ENCODE results near the gene ITPRIPL2. TPM values are rescaled to one million over a fixed set of nuclear protein-coding genes. Genes with fewer than 3 reads are reported as not detected.

The ITPRIPL2 gene
- total and polyA plus RNA-seq, 2 of the 13 experiments (the other 11 are each of a cell fraction or from before 2014, with no cell fraction given): 5.9 to 12.6 TPM

GRCh38 chr16:19108409-19109287, 5.1 kb upstream of the ITPRIPL2 start (continued):
- TF ChIP-seq THRA (CRISPR knock-in tag; IDR thresholded peaks at IDR 0.05; ENCODE audit: borderline replicate concordance) (0 out of 2 replicates have a peak, but pooled peaks have one; percentile 22), ZNF605 (CRISPR knock-in tag; IDR thresholded peaks at IDR 0.05) (peak; percentile 63), FLYWCH1 (CRISPR knock-in tag; IDR thresholded peaks at IDR 0.05) (no peak), ARID2 (CRISPR knock-in tag; IDR thresholded peaks at IDR 0.05; ENCODE audit: borderline replicate concordance) (0 out of 2 replicates have a peak, but pooled peaks have one; percentile 50), ZBTB20 (CRISPR knock-in tag; IDR thresholded peaks at IDR 0.05; ENCODE audit: borderline replicate concordance, low read depth) (peak; percentile 99; the same call in 1 of the 2 replicates), ZNF205 (CRISPR knock-in tag; IDR thresholded peaks at IDR 0.05) (peak; percentile 8; the same call in 1 of the 2 replicates), MXI1 (IDR thresholded peaks at IDR 0.05; ENCODE audit: borderline replicate concordance, low read depth, low read length) (0 out of 3 replicates have a peak, but pooled peaks have one; percentile 16), ZNF737 (CRISPR knock-in tag; IDR thresholded peaks at IDR 0.05; ENCODE audit: borderline replicate concordance) (no peak), LCORL (IDR thresholded peaks at IDR 0.05) (no peak), LCORL (CRISPR knock-in tag; IDR thresholded peaks at IDR 0.05) (no peak; the same call in 1 of the 2 replicates), CEBPG (CRISPR knock-in tag; IDR thresholded peaks at IDR 0.05) (peak; percentile 37; the same call in 1 of the 2 replicates), GATA4 (IDR thresholded peaks at IDR 0.05; ENCODE audit: borderline replicate concordance, low read depth) (0 out of 2 replicates have a peak, but pooled peaks have one; percentile 7), NCOR1 (IDR thresholded peaks at IDR 0.05; ENCODE audit: borderline replicate concordance, low read length) (peak; percentile 84; the same call in 1 of the 2 replicates), KLF16 (CRISPR knock-in tag; IDR thresholded peaks at IDR 0.05) (no peak; a peak in 2 of 4 replicates), KDM3A (CRISPR knock-in tag; IDR thresholded peaks at IDR 0.05; ENCODE audit: low read depth) (peak; percentile 22; the same call in 1 of the 2 replicates), PAXIP1 (CRISPR knock-in tag; conservative IDR thresholded peaks at IDR 0.05) (peak; percentile 93), ZNF746 (CRISPR knock-in tag; IDR thresholded peaks at IDR 0.05) (no peak)
- TF ChIP-seq, protein P1, sequence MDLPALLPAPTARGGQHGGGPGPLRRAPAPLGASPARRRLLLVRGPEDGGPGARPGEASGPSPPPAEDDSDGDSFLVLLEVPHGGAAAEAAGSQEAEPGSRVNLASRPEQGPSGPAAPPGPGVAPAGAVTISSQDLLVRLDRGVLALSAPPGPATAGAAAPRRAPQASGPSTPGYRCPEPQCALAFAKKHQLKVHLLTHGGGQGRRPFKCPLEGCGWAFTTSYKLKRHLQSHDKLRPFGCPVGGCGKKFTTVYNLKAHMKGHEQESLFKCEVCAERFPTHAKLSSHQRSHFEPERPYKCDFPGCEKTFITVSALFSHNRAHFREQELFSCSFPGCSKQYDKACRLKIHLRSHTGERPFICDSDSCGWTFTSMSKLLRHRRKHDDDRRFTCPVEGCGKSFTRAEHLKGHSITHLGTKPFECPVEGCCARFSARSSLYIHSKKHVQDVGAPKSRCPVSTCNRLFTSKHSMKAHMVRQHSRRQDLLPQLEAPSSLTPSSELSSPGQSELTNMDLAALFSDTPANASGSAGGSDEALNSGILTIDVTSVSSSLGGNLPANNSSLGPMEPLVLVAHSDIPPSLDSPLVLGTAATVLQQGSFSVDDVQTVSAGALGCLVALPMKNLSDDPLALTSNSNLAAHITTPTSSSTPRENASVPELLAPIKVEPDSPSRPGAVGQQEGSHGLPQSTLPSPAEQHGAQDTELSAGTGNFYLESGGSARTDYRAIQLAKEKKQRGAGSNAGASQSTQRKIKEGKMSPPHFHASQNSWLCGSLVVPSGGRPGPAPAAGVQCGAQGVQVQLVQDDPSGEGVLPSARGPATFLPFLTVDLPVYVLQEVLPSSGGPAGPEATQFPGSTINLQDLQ (CRISPR knock-in tag; IDR thresholded peaks at IDR 0.05): no peak
- TF ChIP-seq, protein P2, sequence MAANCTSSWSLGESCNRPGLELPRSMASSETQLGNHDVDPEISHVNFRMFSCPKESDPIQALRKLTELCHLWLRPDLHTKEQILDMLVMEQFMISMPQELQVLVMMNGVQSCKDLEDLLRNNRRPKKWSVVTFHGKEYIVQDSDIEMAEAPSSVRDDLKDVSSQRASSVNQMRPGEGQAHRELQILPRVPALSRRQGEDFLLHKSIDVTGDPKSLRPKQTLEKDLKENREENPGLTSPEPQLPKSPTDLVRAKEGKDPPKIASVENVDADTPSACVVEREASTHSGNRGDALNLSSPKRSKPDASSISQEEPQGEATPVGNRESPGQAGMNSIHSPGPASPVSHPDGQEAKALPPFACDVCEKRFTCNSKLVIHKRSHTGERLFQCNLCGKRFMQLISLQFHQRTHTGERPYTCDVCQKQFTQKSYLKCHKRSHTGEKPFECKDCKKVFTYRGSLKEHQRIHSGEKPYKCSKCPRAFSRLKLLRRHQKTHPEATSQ (CRISPR knock-in tag; IDR thresholded peaks at IDR 0.05; ENCODE audit: borderline replicate concordance): peak; percentile 69; the same call in 1 of the 2 replicates

Measured in HepG2 (cell line).